Anterior cingulate cortex (tissue), 58 donors: ENCODE data around the gene SMG7.
"Not testable (repeated sequence)": the region's sequence is repeated elsewhere in the genome, so short reads cannot be mapped to it uniquely, and the experiment has no call there.

Experiments
- DNase-seq, 58 donors: peaks; one replicate each; lab custom pipeline; 2025; lab: John Stamatoyannopoulos, UW

Gene SMG7

GRCh38 chr1:183472488-183473216 is at the start of gene SMG7:
Gene SMG7 (plus strand): TSS chr1:183472499. CDS start chr1:183472621, 122 bp downstream.
- DNase-seq = peak in 44 of 58 donors; percentile 25 to 83 (median 50)

GRCh38 chr1:183423541-183423940 is 48.8 kb upstream of the SMG7 start:
- DNase-seq = no peak

GRCh38 chr1:183424691-183425090 is 47.6 kb upstream of the SMG7 start:
- no peak for DNase-seq

GRCh38 chr1:183427591-183427990 is 44.7 kb upstream of the SMG7 start:
- DNase-seq = not testable (repeated sequence)

- DNase-seq = no peak
Observed at GRCh38 chr1:183431840-183432547, 40.3 kb upstream of the SMG7 start.

GRCh38 chr1:183432548-183432875 is 39.8 kb upstream of the SMG7 start:
- DNase-seq = no peak

- no peak for DNase-seq
Observed at GRCh38 chr1:183433703-183434102, 38.6 kb upstream of the SMG7 start.

GRCh38 chr1:183435497-183435896 is 36.8 kb upstream of the SMG7 start:
- DNase-seq = no peak

GRCh38 chr1:183438060-183438459 is 34.2 kb upstream of the SMG7 start:
- no peak for DNase-seq

- peak in 1 of 58 donors; percentile 29 for DNase-seq
Observed at GRCh38 chr1:183443011-183443410, 29.3 kb upstream of the SMG7 start.

GRCh38 chr1:183443466-183443865 is 28.8 kb upstream of the SMG7 start:
- DNase-seq = no peak

GRCh38 chr1:183444243-183444642 is 28.1 kb upstream of the SMG7 start:
- DNase-seq = no peak

- no peak for DNase-seq
Observed at GRCh38 chr1:183449223-183449770, 23.0 kb upstream of the SMG7 start.

- DNase-seq = no peak
Observed at GRCh38 chr1:183450093-183450492, 22.2 kb upstream of the SMG7 start.

- DNase-seq = no peak
Observed at GRCh38 chr1:183454377-183454776, 17.9 kb upstream of the SMG7 start.

GRCh38 chr1:183456826-183457225 is 15.5 kb upstream of the SMG7 start:
- no peak for DNase-seq

- no peak for DNase-seq
Observed at GRCh38 chr1:183457449-183457848, 14.8 kb upstream of the SMG7 start.

- no peak for DNase-seq
Observed at GRCh38 chr1:183460596-183460995, 11.7 kb upstream of the SMG7 start.

- DNase-seq = no peak
Observed at GRCh38 chr1:183461350-183461749, 10.9 kb upstream of the SMG7 start.

- DNase-seq = no peak
Observed at GRCh38 chr1:183463566-183463965, 8.7 kb upstream of the SMG7 start.

GRCh38 chr1:183466781-183467180 is 5.5 kb upstream of the SMG7 start:
- no peak for DNase-seq

- DNase-seq = no peak
Observed at GRCh38 chr1:183467687-183468086, 4.6 kb upstream of the SMG7 start.
